Measurements from ENCODE around the gene CEP85L. TPM values are rescaled to one million over a fixed set of nuclear protein-coding genes. Genes with fewer than 3 reads are reported as not detected.

The CEP85L gene
- total and polyA plus RNA-seq, 2 of the 4 experiments (the other 2 are of a cell fraction), result 2.3 to 25.6 TPM

- H2BK15ac ChIP-seq (ENCODE audit: low read depth, low read length), result no peak overlapping the region
- no CpG with 5 or more reads among the region's 2 CpGs for WGBS, 2 experiments (ENCODE audit: extremely low coverage in 2 of 2, insufficient read length in 1 of 2)
- H3K4me1 ChIP-seq (ENCODE audit: control insufficient read depth, insufficient read depth, low read length), result no peaks in the 10 kb centered on the region
- H2BK5ac ChIP-seq (ENCODE audit: low read depth, low read length, poor library complexity, severe bottlenecking), result no peak overlapping the region
- ChIA-PET POLR2A (ENCODE audit: unreplicated experiment) (no interaction called here), CTCF (no interaction called here)
- H2AK9ac ChIP-seq (replicated peaks; ENCODE audit: low read depth, low read length, poor library complexity), result no peak overlapping the region
- no peak overlapping the region for H4K91ac ChIP-seq (ENCODE audit: insufficient read depth, low read depth, low read length)
- in situ Hi-C loops (cut with MboI; ENCODE audit: low sequenced_read_pairs), result no loop called here
- H3K18ac ChIP-seq (ENCODE audit: low read depth, low read length), result no peak overlapping the region
- no peaks in the 10 kb centered on the region for H3K27me3 ChIP-seq (ENCODE audit: control insufficient read depth, insufficient read depth, low read length)
- H3K9ac ChIP-seq (ENCODE audit: low read depth, low read length), result no peak overlapping the region
- H4K20me1 ChIP-seq (ENCODE audit: insufficient read depth, low read length), result peaks cover 17% of the 10 kb centered on the region; the same call in 1 of the 2 replicates
- DNase-seq (no peak), ATAC-seq (ENCODE audit: low read depth) (no peak)
- no peak overlapping the region for H2BK120ac ChIP-seq (ENCODE audit: low read depth, low read length)
- H3K4me3 ChIP-seq (ENCODE audit: insufficient read depth, low read depth, low read length), result no peak overlapping the region
- no peak overlapping the region for H3K4me2 ChIP-seq (ENCODE audit: low read depth, low read length)
- H3K23ac ChIP-seq (ENCODE audit: low read depth, low read length), result no peak overlapping the region
- H3K27ac ChIP-seq (ENCODE audit: insufficient read depth, low read length), result no peak overlapping the region
- peaks cover 7% of the 10 kb centered on the region for H3K36me3 ChIP-seq (ENCODE audit: control insufficient read depth, insufficient read depth, low read length)
- no peak overlapping the region for H4K5ac ChIP-seq (ENCODE audit: low read depth, low read length)
- H3K14ac ChIP-seq (replicated peaks; ENCODE audit: low read depth, low read length), result no peak overlapping the region
- intact Hi-C loops (cut with micrococcal nuclease), result no loop called here
- H2AFZ ChIP-seq (replicated peaks; ENCODE audit: low read length, poor library complexity), result no peak overlapping the region
- H3K9me1 ChIP-seq (ENCODE audit: insufficient read depth, low read length), result no peaks in the 10 kb centered on the region; the same call in 1 of the 2 replicates
- peaks cover 26 to 45% of the 10 kb centered on the region in 2 experiments for H3K79me1 ChIP-seq (ENCODE audit: low read depth in 1 of 2, low read length in 2 of 2)
- no peak overlapping the region for H3K56ac ChIP-seq (ENCODE audit: extremely low read depth, insufficient read depth, low read length)
- H4K8ac ChIP-seq (ENCODE audit: low read depth in 2 of 2, low read length in 2 of 2), result no peak overlapping the region
- TF ChIP-seq RFX5 (IDR thresholded peaks at IDR 0.05; ENCODE audit: low read depth, low read length) (no peak), NFE2L2 (IDR thresholded peaks at IDR 0.05; ENCODE audit: low read depth, low read length) (no peak)
- H2AK5ac ChIP-seq (ENCODE audit: low read depth, low read length), result no peak overlapping the region
- no TSS peak for BruUV-seq (replicated peaks)
- no peak overlapping the region for H2BK20ac ChIP-seq (ENCODE audit: low read depth, low read length)
- peaks cover 2% of the 10 kb centered on the region; the same call in 1 of the 2 replicates for H3K9me3 ChIP-seq (ENCODE audit: control insufficient read depth, insufficient read depth, low read length)
- H3K4ac ChIP-seq (ENCODE audit: low read depth, low read length), result no peak overlapping the region
- dilution Hi-C loops (cut with HindIII; ENCODE audit: low sequenced_read_pairs, unreplicated experiment), result no loop called here
Observed at GRCh38 chr6:118632359-118632758, 19.0 kb downstream of the CEP85L start.
